Suprapubic skin (tissue), 4 donors: ENCODE results near the gene SPOCK1. TPM values are rescaled to one million over a fixed set of nuclear protein-coding genes. Genes with fewer than 3 reads are reported as not detected.

ENCODE experiments used
- DNase-seq, 2 donors: peaks; one replicate each; pipeline ENCODE4 v3.0.0-alpha.2; 2019; ENCODE audit warnings: low spot score in 2 of 2
- H3K27ac ChIP-seq: fragments of 200-600 bp; sonication (generic); one replicate; pipeline ENCODE4 v1.5.1; 2019
- H3K27me3 ChIP-seq: fragments of 200-600 bp; sonication (generic); one replicate; pipeline ENCODE4 v1.5.1; 2019
- H3K36me3 ChIP-seq: fragments of 200-600 bp; sonication (generic); one replicate; pipeline ENCODE4 v1.5.1; 2019
- H3K4me1 ChIP-seq: fragments of 200-600 bp; sonication (generic); one replicate; pipeline ENCODE4 v1.5.1; 2019
- H3K4me3 ChIP-seq: fragments of 200-600 bp; sonication (generic); one replicate; pipeline ENCODE4 v1.5.1; 2019; ENCODE audit warnings: mild to moderate bottlenecking
- H3K9me3 ChIP-seq: fragments of 200-600 bp; sonication (generic); one replicate; pipeline ENCODE4 v1.5.1; 2019
- EP300 ChIP-seq: sonication (generic); formaldehyde crosslinking; IDR thresholded peaks from one replicate; pipeline ENCODE4 v1.6.1; 2017; ENCODE audit warnings: antibody characterized with exemption
- POLR2A ChIP-seq, 2 donors: fragments of 450-650 bp; IDR thresholded peaks; one replicate each; pipeline ENCODE4 v1.6.1; 2017; ENCODE audit warnings: antibody characterized with exemption in 2 of 2, mild to moderate bottlenecking in 2 of 2, moderate library complexity in 2 of 2
- POLR2AphosphoS5 ChIP-seq, 3 donors: sonication (generic); formaldehyde crosslinking; IDR thresholded peaks; one replicate each; pipeline ENCODE4 v1.6.1; 2017; ENCODE audit warnings: antibody characterized with exemption in 3 of 3
- WGBS: methylation state at CpG from one replicate; pipeline ENCODE4 v1.1.5; 2018; 5-methylcytosine and 5-hydroxymethylcytosine counted together
- total RNA-seq, 4 donors: library from RNA; depleted of rRNA; stranded (reverse); fragments of >200 nt; gene quantifications; one replicate each; pipeline ENCODE4 v1.1.0, GENCODE V29; 2016
- TF ChIP-seq, protein P1 (sequence below), 2 donors: fragments of 200-600 bp in 1 of 2; fragments of 450-650 bp in 1 of 2; sonication (generic) in 1 of 2; IDR thresholded peaks; one replicate each; pipeline ENCODE4 v1.5.1; 2016 to 2019; ENCODE audit warnings: antibody characterized with exemption in 2 of 2, mild to moderate bottlenecking in 1 of 2, moderate library complexity in 1 of 2

Gene SPOCK1
- total RNA-seq, 4 donors from 2014 or later = 3.9 to 11.6 (median 5.4) TPM

DNA sequence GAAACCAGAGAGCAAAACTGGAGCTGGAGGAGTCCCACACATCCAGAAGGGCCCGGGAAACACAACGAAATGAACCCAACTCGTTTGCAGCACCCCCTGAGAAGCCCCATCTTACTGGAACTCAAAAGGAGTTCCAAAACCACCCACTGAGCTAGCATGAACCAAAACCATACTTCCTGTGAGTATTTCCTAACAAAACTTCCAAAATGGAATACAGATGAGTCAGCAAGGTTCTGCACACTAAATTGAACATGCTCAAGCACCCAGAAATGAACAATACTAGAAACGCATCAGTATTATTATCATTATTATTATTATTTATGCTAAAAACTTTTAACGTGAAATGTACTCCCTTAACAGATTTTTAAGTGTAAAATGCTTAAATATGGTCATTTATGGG lies 8.0 kb upstream of the SPOCK1 start:
- Histone ChIP-seq H3K4me1 (no peaks in the 10 kb centered on the region), H3K36me3 (no peaks in the 10 kb centered on the region), H3K4me3 (no peak overlapping the region), H3K27ac (no peak overlapping the region), H3K9me3 (no peaks in the 10 kb centered on the region), H3K27me3 (peaks cover 19% of the 10 kb centered on the region)
- WGBS = 75% methylated on average over 5 of the region's 5 CpGs
- TF ChIP-seq EP300 (no peak), POLR2AphosphoS5 (IDR thresholded peaks at IDR 0.05) (no peak), POLR2A (IDR thresholded peaks at IDR 0.05) (no peak)
- TF ChIP-seq, protein P1, sequence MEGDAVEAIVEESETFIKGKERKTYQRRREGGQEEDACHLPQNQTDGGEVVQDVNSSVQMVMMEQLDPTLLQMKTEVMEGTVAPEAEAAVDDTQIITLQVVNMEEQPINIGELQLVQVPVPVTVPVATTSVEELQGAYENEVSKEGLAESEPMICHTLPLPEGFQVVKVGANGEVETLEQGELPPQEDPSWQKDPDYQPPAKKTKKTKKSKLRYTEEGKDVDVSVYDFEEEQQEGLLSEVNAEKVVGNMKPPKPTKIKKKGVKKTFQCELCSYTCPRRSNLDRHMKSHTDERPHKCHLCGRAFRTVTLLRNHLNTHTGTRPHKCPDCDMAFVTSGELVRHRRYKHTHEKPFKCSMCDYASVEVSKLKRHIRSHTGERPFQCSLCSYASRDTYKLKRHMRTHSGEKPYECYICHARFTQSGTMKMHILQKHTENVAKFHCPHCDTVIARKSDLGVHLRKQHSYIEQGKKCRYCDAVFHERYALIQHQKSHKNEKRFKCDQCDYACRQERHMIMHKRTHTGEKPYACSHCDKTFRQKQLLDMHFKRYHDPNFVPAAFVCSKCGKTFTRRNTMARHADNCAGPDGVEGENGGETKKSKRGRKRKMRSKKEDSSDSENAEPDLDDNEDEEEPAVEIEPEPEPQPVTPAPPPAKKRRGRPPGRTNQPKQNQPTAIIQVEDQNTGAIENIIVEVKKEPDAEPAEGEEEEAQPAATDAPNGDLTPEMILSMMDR (IDR thresholded peaks at IDR 0.05) = no peak
- DNase-seq = no peak

DNA sequence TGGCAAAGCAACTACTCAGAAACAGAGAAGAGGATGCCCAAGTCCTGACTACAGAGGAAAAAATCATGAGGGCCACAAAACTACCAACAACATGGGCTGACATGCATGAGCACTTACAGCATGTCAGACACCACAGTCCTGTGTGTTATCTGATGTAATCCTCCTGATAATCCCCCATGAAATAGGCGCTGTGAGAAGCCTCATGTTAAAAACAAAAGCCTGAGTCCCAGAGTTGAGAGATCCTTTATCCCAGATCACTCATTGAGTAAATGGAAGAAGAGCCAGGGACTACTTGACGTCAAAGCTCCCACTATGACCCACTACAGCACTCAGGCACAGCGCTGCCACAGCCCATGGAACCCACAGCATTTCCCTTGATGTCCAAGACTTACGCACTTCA lies 7.2 kb upstream of the SPOCK1 start:
- 91% methylated on average over 4 of the region's 4 CpGs for WGBS
- Histone ChIP-seq H3K4me1 (no peaks in the 10 kb centered on the region), H3K27me3 (peaks cover 16% of the 10 kb centered on the region), H3K9me3 (no peaks in the 10 kb centered on the region), H3K36me3 (no peaks in the 10 kb centered on the region), H3K27ac (no peak overlapping the region), H3K4me3 (no peak overlapping the region)
- DNase-seq = no peak
- TF ChIP-seq EP300 = no peak
- no peak for TF ChIP-seq POLR2AphosphoS5 (IDR thresholded peaks at IDR 0.05)
- no peak for TF ChIP-seq POLR2A (IDR thresholded peaks at IDR 0.05)
- TF ChIP-seq, protein P1 (IDR thresholded peaks at IDR 0.05) = no peak

DNA sequence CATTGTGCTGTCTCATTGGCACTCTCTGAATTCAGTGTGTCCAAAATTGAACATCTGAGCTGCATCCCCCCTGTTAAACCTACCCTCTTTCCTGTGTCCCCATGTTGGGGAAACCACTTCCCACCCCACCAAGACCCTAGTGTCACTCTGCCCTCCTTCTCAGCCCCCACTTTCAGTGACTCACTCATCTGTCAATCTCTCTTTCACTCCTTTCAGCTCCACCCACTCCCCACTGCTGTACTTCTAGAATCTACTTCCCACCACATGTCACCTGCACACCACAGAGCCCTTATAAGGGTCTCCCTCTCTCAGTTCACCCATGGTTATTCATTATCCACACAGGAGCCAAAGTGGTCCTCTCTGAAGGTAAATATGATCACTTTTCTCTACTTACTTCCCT lies 5.8 kb upstream of the SPOCK1 start:
- no peak for DNase-seq
- Histone ChIP-seq H3K36me3 (no peaks in the 10 kb centered on the region), H3K27me3 (peaks cover 13% of the 10 kb centered on the region), H3K4me3 (no peak overlapping the region), H3K27ac (no peak overlapping the region), H3K4me1 (no peaks in the 10 kb centered on the region), H3K9me3 (no peaks in the 10 kb centered on the region)
- TF ChIP-seq, protein P1 (IDR thresholded peaks at IDR 0.05) = no peak
- TF ChIP-seq EP300 (no peak), POLR2AphosphoS5 (IDR thresholded peaks at IDR 0.05) (no peak), POLR2A (IDR thresholded peaks at IDR 0.05) (no peak)

DNA sequence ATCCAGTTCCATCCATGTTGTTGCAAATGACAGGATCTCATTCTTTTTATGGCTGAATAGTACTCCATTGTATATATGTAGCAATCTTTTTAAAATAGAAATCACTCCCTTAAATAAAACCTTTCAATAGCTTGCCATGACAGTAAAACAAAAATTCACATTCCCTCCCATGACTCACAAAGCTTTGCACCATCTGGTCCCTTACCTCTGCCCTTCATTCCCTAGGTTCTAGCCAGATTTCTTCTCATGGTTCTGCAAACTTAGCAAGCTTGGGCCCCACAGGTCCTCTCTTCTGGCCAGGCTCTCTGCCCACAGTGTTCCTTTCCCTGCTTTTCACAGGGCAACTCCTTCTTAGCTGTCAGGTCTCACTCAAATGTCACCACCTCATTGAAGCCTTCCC lies 4.3 kb upstream of the SPOCK1 start:
- Histone ChIP-seq H3K4me3 (no peak overlapping the region), H3K4me1 (peaks cover 7% of the 10 kb centered on the region), H3K27ac (no peak overlapping the region), H3K36me3 (no peaks in the 10 kb centered on the region), H3K27me3 (peaks cover 20% of the 10 kb centered on the region), H3K9me3 (no peaks in the 10 kb centered on the region)
- TF ChIP-seq EP300 = no peak
- no peak for TF ChIP-seq POLR2A (IDR thresholded peaks at IDR 0.05)
- TF ChIP-seq, protein P1 (IDR thresholded peaks at IDR 0.05) = no peak
- TF ChIP-seq POLR2AphosphoS5 (IDR thresholded peaks at IDR 0.05) = no peak
- no peak for DNase-seq

DNA sequence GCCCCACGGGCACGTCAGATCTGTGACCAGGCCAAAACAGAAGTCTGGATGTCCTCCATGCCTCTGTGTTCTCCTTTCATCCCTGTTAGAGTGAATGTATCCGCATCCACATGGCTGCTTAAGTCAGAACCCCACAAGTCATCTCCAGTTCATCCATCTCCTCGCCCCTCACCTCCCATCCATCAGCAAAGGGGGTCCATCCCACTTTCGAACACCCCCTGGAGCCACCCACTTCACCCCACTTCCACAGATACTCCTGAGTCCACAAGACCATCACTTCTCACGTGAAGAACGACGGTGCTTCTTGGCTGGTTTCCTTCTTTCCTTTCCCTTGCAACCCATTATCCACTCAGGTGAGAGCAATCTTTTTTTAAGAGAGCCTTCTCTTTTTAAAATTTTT lies 3.5 kb upstream of the SPOCK1 start:
- Histone ChIP-seq H3K36me3 (no peaks in the 10 kb centered on the region), H3K4me1 (peaks cover 13% of the 10 kb centered on the region), H3K27me3 (peaks cover 28% of the 10 kb centered on the region), H3K27ac (no peak overlapping the region), H3K9me3 (no peaks in the 10 kb centered on the region), H3K4me3 (no peak overlapping the region)
- DNase-seq = no peak
- WGBS = 74% methylated on average over 8 of the region's 8 CpGs
- TF ChIP-seq, protein P1 (IDR thresholded peaks at IDR 0.05) = no peak
- TF ChIP-seq POLR2AphosphoS5 (IDR thresholded peaks at IDR 0.05) = no peak
- TF ChIP-seq POLR2A (IDR thresholded peaks at IDR 0.05) = no peak
- TF ChIP-seq EP300 = no peak
